Forelimb muscle (tissue), 1 donor: ENCODE measurements around the gene TMEM181. TPM values are rescaled to one million over a fixed set of nuclear protein-coding genes. Genes with fewer than 3 reads are reported as not detected.
"Not testable (repeated sequence)": the region's sequence is repeated elsewhere in the genome, so short reads cannot be mapped to it uniquely, and the experiment has no call there.

ENCODE experiments used
- DNase-seq: peaks from one replicate; pipeline ENCODE4 v3.0.0-alpha.2; 2013; ENCODE audit warnings: low read depth
- polyA plus RNA-seq: library from polyadenylated mRNA; unstranded; fragments of 120-200 nt; gene quantifications from one replicate; pipeline ENCODE4 v1.2.1, GENCODE V29; 2013; ENCODE audit not compliant: insufficient read length

The TMEM181 gene
- polyA plus RNA-seq, 1 donor = 16.1 TPM

DNA sequence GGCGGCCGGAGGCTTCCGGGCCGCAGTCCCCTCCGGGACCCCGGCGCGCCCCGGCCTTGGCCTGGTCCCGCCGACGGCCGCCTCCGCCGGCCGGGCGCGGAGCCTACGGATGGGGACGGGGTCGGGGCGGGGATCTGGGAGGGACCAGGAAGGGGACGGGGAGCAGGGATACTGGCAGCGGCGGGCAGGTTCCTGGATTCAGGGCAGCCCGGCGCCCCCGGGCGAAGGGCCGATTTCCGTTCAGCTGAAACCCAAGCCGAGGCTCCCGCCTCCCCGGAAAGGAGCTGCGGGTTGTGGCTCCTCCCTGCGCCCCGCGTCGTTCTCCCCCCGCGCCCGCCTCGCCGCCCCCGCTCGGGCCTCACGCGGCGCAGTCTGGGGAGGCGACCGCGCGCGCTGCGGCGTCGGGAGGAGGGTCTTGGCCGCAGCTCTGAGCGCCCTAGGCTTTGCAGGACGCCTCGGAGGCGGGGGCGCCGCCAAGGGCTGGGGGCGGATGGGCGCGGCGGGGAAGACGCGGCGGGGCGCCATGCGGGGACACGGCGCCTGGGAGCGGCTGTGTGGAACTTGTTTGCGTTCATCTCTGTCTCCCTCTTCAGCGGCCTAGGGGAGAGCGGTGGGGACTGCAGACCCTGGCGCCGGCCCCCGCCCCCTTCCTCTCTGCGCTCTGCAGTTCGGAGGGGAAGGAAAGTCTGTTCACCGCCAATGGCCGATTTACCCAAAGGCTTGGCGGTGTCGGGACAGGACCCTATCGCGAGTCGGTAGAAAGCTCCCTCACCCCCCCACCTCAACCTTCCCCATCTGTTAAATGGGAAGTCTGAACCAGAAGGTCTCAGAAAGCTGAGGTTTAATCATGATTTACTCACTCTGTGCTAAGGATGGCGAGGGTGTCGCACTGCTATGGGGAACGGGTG, 22.7 kb upstream of the TMEM181 start:
- no peak for DNase-seq

- no peak for DNase-seq
Observed at GRCh38 chr6:158538741-158539140, 21.1 kb upstream of the TMEM181 start.

DNA sequence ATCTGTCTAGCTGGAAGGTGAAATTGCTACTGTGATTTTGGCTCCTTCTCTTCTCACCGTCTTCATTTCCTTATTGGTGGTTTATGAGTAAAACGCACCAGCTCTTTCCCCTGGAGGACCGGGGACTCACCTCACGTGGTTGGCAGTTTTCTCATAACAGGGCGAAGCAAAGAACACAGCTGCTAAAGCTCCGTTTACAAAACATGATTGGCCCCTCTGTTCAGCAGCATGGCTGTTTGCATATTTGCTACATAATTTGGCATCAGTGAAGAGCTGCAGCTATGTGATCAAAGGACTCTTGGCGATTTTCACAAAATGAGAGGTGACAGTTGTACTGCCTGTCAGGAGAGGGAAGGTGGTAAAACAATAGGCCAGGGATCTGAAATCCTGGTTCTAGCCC, 20.5 kb upstream of the TMEM181 start:
- no peak for DNase-seq

DNA sequence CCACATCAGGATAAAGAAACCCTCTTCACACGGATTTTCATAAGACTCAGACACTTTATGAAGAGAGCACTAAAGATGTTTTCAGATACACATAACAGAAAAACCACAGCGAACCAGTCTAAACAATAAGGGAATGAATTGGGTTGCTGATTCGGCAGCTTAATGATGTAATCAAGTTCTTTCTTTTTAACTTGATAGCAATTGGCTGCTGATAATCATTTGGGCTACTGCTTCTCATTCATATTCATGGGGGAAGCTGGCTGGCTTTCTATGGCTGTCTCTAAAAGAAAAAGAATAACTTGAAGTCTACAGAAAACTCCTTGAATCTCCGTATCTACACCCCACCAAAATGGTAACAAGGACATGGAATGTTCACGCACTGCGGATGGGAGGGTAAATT, 20.0 kb upstream of the TMEM181 start:
- no peak for DNase-seq

- DNase-seq = no peak
Observed at GRCh38 chr6:158543606-158544185, 16.2 kb upstream of the TMEM181 start.

GRCh38 chr6:158544428-158544827, 15.5 kb upstream of the TMEM181 start:
- no peak for DNase-seq

DNA sequence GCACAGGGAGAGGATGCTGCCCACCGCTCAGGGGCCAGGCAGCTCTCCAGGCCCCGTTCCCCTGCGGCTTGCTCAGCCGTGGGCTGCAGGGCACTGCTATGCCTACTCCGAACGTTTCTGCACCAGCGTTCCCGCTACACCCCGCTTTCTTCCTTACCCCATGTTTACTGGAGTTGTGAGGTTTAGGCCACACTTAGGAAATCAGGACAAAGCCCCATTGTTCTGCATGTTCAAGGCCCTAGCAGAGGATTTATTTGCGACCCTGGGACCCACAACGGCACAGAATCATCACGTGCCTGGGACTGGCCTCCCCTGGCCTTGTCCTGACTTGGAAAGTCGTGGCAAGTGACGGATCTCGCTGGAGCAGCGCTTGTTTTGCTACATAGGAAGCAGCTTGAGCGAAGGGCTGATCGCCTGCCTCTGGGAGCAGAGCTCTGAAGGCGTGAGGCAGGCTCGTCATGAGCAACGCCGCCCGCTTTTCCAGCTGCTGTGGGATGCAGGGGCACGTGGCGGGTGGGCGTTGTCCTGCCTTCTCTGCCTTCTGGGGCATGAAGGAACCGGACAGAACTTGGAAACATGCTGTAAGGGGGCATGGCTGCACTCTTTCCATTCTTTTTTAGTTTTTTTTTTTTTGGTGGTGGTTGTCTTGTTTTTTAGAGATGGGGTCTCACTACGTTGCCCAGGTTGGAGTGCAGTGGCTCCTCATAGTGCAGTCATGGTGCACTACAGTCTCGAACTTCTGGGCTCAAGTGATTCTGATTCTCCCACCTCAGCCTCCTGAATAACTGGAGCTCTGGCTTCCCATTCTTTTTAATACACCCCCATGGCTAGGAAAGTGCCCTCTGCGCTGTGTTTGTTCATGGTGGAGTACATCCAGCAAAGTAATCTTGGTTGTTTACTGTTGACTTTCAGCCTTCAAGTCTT, 14.6 kb upstream of the TMEM181 start:
- no peak for DNase-seq

DNA sequence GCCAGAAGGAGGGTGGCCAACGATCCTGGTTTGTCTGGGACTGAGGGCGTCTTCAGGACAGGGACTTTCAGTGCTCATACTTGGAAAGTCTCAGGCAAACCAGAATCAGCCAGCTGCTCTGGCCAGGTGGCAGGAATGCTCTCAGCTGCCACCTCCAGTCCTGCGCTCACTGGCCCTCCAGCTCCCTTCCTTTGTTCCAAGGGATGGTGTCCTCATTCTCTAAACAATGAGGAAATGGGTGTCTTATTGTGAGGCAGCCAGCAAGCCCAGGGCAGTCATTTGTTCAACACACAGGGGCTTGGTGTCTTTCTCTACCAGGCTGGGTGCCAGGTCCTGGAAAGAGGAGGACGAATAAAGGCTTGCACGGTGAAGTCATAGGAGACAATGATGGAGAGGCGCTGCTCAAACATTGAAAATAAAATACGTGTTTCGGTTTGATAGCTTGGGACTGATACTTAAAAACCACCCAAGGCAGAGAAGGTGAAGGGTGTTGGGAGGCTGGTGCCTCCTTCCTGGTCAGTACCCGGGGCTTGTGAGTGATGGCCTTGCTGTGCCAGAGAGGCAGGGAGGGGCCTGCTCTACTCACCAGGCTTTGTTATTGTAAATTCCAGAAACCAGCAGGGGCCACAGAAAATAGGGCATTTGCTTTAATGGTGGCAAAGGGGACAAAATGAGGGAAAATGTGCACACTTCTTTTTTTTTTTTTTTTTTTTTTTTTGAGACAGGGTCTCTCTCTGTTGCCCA, 11.3 kb upstream of the TMEM181 start:
- DNase-seq = no peak

GRCh38 chr6:158552055-158552795, 7.7 kb upstream of the TMEM181 start:
- DNase-seq = no peak

DNA sequence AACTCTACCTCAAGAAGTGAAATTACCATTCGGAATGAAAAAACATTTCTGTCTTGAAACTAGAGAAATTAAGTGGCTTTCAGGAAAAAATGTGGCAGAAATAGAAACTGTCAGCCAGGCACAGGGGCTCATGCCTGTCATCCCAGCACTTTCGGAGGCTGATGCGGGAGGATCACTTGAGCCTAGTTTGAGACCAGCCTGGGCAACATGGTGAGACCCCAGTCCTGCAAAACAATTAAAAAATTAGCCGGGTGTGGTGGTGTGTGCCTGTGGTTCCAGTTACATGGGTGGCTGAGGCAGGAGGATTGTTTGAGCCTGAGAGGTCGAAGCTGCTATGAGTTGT, 7.1 kb upstream of the TMEM181 start:
- DNase-seq = no peak

DNA sequence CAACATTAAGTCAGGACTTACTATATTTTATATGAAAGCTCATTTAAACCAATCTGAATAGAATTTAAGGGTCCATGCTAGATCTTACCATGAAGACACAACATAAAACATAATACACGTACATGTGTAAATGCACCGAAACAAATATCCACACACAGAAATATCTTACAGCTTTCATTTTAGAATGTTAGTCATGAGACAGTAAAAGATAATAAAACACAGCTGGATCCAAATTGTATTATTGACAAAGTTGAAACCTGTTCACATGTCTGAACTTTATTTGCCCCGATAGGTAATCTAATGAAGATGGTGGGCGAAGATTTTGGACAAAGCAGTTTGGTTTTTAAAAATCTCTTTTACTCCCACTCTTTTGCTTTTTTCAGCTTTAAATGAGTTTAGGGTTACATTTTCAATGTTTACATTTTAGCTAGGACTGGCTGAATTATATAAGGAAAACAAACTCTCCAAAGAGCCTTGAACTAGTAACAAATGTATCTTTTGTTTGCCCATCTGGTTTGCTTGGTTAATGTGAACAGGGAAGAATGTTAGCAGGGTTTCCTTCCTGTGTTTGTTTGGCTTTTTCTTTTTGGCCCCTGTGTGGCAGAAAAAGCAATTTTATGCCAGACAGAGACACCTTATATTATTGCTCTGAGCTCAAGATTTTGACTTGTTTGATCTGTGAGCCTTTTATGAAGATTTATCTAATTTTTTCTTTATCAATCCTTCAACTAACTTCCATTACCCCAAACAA, 5.1 kb upstream of the TMEM181 start:
- DNase-seq = no peak

GRCh38 chr6:158556113-158556512, 3.8 kb upstream of the TMEM181 start:
- no peak for DNase-seq

DNA sequence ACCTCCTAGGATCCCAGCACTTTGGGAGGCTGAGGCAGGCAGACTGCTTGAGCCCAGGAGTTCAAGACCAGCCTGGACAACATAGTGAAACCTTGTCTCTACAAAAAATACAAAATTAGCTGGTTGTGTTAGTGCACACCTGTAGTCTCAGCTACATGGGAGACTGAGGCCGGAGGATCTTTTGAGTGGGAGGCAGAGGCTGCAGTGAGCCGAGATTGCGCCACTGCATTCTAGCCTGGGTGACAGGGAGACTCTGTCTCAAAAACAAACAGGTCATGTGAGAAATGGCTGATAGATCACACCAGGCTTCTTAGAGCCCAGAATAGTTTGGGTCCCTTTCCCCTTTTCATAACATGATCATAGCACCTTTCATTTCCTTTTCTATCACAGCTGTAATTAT, 2.8 kb upstream of the TMEM181 start:
- not testable (repeated sequence) for DNase-seq

DNA sequence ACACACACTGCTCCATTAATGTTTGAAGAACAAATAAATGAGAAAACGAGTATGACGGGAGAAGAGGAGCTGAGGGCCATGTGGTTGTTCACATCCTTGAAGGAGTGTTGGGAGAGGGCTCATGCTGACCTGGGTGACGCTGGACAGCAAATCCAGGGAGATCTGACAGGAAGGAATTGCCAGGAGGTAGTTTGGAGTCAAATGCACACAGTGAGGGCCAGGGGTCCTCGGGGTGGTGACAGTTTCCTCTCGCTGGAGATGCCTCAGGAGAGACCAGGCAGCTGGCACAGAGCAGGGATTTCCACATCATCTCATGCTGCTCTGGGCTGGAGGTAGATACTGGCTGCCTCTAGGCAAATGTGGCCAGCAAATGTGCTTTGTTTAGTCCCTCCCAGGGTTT, 2.0 kb upstream of the TMEM181 start:
- no peak for DNase-seq

DNA sequence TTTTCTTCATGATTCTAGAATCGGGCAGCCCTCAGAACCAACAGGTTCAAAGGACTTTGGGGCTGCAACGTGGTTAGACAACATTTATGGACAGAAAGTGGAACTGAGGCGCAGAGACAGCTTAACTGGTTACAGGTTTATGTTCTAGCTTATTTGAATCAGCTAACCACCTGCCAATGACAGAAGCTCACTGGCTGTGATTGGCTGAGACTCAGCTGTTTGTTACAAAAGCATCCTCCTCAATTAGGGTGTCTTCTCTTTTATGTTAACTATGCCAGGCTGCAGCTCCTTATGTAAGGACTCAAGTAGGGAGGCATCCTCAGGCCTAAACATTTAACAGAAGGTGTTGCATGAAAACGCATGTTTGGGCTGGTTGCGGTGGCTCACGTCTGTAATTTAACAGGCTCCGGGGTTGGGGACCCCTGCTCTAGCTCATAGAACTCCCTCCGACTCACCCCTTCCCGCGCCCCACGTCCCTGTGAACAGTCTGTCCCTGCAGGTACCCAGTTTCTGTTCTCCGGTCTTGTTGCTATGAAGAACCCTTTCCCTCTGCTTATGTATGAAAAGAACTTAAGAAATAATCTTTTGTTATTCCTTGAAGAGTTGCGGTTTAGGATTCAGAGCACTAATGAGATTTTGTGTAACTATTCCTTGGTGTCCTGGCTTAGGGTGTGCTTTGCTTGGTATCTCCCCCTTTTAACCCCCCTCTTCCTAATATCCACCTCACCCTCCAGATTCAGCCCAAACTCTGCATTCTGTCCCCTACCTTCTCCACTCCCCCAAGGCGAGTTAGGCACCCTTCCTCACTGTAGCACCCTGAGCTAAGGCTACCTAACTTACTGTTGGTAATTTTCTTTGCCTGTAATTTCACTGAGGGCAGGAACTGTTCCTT, 1.2 kb upstream of the TMEM181 start:
- DNase-seq = no peak

- no peak for DNase-seq
Observed at GRCh38 chr6:158559338-158559894, 475 bp upstream of the TMEM181 start.

DNA sequence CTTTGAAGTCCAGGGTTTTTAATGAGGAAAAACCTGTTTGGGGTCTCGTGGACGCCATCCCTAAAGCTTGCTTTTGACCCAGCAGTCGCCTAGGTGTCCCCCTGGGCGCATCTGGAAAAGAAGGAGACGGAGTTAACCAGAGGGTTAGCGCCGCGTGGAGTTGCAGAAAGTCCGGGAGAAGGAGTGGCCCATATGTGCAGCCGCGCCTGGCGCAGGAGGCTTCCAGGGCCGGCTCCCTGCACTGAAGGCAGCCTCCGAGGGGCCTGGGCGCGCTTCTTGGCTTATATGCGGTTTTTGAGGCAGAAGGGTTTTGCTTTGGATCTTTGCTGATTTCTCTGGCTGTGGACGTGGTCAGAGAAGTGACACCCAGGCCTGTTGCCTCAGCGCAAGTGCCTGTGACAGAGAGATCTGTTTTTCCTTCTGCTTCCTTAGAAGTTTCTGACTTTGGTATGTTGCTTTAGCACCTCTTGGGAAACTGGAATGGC, 987 bp downstream of the TMEM181 start:
- no peak for DNase-seq

DNA sequence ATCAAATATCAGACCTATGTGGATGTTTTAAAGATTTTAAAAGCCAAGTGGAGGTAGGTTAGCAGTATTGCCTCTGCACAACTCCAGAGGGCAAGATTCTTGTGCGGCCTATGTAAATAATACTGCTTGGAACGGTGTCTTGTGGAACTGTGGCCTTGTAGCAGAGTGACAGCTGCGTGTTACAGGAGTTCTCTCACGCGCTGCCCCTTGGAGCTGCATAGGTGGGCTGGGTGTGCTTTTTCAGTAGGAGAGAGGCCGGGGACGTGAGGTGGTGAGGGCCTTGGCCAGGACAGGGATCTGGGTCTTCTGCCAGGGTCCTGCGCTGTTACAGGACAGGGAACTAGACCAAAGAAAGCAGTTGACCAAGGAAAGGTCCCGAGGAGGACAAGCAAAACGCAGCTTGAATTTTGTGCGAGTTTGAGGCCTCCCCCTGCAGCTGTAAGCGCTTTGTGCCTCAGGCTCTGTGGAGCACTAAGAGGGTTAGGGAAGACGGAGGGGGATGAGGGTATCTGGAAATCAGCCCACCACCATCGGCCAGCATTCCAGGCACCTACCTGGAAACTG, 1.5 kb downstream of the TMEM181 start:
- DNase-seq = no peak
